ENCODE measurements around the gene PPP1R14C.

Gene PPP1R14C

DNA sequence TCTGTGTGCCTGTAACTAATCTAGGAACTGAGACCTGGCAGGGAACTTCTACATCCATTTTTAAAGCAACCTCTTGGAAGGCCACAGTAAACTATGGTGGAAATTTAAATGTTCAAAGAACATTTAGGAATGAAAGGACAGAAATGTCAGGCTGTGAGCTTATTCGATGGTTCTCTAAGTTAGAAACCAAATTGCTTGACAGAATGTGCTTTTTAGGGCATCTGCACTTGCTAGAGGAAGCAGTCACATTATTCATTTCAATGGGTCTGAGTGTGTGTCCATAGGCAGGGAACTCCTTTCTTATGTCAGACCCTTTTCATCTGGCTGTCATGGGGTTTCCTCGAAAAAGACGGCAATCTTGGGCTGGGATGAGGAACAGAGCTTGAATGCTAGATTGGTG, 84.4 kb downstream of the PPP1R14C start:
- no peak for DNase-seq

DNA sequence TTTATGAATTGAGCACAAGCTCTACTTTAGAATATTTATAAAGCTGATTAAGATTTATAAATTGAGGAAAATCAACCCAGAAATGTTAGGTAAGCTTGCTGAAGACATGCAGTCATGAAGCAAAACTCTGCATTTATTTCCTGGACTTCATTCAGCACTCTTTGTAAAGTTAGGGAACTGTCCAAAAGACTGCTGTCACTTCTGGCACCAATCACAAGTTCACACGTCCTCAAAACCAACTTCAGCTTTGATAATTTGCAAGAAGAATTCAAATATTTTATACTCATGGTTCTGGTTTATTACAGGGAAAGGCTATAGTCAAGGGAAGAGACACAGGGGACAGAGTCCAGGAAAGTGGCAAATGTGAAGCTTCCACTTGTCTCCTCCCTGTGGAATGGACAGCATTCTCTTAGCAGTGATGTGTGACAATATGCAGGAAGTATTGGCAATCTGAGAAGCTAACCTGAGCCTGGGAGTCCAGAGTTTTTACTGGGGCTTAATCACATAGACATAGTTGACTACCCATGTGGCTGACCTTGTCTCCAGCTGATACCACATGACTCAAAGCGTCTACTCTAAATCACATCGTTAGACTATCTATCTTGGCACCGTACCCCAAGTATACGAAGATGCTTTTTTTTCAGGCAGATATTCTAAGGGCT, 85.4 kb downstream of the PPP1R14C start:
- no peak for DNase-seq

- DNase-seq: no peak
Measured at GRCh38 chr6:150229436-150230163, 86.8 kb downstream of the PPP1R14C start.

DNA sequence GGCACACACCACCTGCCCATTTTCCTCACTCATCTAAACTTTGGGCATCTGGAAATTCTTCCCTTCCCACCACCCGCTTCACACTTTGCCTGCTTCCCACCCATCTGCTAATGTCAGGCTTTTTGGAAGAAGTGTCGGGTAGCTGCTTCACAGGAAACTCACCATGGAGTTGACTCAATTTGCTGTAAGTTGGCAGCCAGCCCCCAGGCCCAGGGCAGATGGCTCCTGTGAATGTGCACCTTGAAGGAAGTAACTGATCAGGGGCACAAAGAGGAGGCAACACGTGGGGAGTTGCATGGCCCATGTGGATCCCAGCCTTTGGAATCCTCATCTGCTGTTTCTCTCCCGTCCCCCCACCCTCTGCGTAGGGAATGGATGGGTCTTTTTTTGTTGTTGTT, 87.3 kb downstream of the PPP1R14C start:
- DNase-seq: no peak

- no peak for DNase-seq
Measured at GRCh38 chr6:150230832-150231524, 88.1 kb downstream of the PPP1R14C start.

GRCh38 chr6:150231525-150231850, 88.6 kb downstream of the PPP1R14C start:
- DNase-seq: no peak

DNA sequence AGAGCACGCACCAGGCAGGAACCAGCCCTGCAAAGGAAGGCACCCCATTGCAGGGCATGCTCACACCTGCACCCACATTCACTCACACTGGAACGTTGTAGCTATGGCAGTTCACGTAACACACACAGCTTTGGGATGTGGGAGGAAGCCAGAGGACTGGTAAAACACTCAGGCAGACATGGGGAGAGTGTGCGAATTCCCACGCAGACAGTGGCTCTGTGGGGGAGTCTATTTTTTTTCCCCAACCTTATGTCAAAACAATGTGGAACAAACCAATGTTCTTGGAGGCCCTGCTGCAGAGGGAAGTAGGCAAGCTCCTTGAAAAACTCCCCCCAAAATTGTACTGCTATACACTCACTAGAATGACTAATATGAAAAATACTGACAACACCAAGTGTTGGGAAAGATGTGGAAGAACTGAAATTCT, 91.0 kb downstream of the PPP1R14C start:
- no peak for DNase-seq

DNA sequence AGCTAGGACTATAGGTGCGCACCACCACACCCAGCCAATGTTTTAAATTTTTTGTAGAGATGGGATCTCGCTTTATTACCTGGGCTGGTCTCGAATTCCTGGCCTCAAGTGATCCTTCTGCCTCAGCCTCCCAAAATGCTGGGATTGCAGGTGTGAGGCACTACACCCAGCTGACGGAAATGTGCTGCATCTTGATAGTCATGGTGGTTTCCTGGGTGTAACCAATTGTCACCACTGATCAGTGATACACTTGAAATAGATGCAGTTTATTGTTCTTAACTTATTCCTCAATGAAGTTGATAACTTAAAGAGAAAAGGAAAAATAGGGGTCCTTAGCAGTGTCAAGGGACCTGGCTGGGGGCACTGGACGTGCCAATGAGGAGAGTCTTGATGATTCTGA, 92.4 kb downstream of the PPP1R14C start:
- no peak for DNase-seq

DNA sequence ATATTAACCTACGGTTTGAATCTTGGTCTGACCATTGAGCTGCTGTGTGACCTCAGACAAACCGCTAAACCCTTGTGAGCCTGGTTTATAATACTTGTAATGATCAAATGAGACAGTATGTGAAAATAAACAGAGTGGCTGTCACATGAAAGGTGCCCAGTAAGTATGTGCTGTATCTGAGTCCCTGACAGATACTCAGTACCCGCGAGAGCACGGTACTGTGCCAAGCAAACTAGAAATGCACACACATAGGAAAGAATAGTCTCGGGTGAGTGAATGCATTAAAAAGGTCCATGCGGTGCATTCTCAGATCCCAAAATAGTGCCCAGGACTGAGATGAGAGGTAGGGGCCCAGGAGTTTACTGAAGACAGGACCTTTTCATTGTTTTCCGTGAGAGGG, 93.3 kb downstream of the PPP1R14C start:
- DNase-seq: no peak

GRCh38 chr6:150236544-150236943, 93.7 kb downstream of the PPP1R14C start:
- DNase-seq: no peak

DNA sequence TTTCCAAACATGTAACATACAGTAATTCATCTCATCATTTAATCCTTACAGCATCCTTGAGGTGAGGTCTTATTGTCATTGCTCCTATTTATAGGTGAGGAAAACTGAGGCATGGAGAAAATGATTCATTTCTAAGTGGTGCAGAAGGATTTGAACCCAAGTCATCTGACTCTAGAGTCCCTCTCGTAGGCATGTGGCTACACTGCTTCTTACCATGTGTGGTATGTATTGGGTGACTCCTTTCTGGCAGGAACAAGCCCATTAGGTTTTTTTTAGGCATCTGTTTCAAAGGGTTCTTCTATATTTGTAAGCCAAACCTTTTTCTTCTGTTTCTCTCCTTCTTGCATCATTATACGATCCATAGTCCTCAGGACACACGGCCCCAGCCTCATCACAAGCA, 94.8 kb downstream of the PPP1R14C start:
- DNase-seq: no peak

DNA sequence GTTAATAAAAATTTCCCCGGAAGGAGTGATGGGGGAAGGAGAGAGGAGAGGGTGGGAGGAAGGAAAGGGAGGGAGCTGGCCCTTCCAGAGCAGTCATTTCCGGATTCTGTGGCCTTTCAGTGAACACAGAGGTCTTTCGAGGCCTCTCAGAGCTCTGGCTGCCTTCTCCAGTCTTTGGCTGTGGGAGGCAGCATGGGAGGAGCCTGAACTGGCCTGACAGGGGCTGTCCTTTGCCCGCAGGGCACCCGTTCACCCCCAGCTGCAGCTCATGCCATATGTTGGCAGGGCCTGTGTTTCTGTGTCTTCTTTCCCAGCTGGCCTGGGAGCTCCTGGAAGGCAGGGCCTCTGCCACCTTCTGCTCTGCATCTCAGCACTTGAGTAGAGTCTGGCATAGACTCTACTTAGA, 95.5 kb downstream of the PPP1R14C start:
- DNase-seq: no peak

DNA sequence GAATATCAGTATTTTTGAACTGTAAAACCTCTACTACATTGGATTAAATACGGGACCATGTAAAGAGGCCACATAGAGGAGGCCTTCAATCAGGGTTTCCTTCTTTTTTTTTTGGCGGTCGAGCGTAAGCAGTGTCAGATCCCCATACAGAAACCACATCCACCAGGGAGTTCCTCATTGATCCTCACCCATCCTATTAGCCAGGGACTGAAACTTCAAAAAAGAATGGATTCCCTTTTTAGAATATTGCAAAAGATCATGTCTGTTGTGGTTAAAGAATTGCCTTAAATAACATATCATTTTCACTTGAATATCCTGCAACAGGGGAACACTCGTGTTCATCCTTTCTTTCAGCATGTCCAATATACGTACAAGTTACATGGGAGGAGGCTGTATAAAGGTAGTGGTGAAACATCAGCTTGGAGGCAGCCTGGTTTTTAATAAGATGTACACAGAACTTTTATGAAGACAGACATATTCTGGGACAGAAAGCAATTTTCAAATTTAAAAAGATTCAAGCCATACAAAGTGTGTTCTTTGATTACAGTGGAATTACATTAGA, 96.1 kb downstream of the PPP1R14C start:
- DNase-seq: no peak

- DNase-seq: peak; percentile 54 to 70
Measured at GRCh38 chr6:150241756-150242155, 98.9 kb downstream of the PPP1R14C start.

DNA sequence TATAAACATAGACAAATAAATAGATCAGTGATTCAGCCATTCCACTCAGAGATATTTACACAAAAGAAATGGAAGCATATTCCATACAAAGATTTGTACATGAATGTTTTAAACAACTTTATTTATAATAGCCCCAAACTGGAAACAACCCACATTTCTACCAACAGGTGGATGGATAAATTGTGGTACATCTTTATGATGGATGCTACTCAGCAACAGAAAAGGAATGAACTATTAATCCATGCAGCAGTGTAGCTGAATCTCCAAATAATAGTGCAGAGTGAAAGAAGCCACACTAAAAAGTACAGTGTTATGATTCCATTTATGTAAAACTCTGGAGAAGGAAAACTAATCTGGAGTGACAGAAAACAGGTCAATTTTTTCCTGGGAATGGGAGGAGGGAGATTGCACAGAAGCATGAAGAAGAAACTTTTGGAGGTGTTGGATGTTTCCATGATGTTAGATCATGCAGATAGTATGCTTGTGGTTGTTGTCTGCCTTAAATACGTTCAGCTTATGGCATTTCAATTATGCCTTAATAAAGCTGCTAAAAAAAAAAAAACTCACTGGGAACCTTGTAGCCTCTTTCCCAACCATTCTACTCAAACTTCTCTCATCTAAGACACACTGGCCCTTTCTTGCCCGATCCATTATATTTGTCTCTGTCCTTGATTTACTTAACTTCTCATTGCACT, 100.9 kb downstream of the PPP1R14C start:
- no peak for DNase-seq

DNA sequence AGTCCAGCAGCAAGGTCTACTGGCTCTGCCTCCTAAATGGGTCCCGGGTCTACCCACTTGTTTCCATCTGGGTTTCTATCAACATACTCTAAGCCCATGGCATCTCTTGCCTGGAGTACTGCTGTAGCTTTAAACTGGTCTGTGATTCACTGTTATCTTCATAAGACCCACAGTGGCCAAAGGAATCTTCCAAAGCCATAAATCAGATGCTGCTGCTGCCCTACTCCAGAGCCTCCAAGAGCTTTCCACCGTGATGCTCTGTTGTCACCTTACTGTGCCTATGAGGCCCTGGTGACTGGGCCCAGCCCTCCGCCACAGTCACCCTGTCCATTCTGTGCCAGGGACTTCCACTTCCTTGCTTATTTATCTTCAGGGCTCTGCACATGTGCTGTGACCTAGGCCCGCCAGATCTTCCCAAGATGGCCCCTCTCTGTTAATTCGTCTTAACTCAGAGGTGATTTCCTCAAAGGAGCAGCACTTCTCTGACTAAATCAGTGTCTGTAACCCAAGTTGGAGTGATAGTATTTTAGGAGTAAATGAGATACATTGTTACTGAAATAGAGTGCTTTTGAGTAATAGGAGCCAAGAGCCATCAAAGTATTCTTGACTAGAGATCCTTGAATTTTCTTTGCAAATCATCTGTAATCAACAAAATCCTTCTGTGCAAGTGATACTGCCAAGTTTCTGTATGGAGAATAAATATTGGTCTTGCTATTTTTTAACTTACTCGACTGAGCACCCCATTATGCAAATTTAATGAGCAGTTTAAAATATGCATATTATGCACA, 102.5 kb downstream of the PPP1R14C start:
- no peak for DNase-seq

DNA sequence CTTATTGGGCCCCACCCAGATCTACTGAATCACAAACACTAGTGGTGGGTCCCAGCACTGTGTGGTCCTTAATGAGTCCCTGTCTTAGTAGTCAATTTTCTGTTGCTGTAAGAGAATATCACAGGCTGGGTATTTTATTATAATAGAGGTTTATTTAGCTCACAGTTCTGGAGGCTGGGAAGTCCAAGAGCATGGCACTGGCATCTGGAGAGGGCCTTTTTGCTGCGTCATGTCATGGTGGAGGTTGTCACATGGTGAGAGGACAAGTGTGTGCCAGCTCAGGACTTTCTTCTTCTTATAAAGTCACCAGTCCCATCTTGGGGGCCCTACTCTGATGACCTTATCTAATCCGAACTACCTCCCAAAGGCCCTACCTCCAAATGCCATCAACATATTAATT, 105.0 kb downstream of the PPP1R14C start:
- DNase-seq: no peak

DNA sequence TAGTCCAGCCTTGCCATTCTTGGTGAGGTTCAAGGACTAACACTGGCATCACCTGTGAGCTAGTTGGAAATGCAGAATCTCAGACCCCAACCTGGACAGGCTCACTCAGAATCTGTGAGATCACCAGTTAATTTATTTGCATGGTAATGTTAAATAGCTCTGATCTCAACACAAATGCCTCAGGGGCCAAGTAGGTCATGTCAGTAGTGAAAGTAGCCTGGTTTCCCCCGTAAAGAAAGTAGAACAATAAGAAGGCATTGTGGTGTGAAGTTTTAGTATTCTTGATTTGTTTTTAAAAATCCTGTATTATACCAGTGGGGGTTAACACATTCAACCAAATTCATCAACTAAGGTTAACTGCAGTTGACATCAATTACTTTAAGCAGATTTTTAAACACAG, 105.5 kb downstream of the PPP1R14C start:
- no peak for DNase-seq

DNA sequence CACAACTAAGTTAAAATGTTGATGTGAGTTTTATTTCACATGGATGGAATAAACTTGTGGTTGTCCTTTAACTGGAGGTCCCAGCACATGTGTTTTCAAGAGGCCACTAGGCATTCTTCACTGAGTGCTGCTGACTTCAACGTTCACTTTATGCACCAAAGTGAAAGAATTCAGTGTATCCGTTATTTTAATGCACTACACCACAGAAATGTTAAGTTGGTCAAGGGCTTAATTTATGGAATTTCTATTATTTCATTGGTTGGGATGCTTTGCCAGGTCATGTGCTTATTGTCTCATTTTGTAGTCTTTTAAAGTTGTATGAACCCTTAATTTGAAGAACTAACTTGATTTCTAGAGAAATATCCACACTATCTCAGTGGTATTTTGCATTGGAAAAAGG, 106.4 kb downstream of the PPP1R14C start:
- DNase-seq: no peak

- no peak for DNase-seq
Measured at GRCh38 chr6:150250826-150251225, 108.0 kb downstream of the PPP1R14C start.

DNA sequence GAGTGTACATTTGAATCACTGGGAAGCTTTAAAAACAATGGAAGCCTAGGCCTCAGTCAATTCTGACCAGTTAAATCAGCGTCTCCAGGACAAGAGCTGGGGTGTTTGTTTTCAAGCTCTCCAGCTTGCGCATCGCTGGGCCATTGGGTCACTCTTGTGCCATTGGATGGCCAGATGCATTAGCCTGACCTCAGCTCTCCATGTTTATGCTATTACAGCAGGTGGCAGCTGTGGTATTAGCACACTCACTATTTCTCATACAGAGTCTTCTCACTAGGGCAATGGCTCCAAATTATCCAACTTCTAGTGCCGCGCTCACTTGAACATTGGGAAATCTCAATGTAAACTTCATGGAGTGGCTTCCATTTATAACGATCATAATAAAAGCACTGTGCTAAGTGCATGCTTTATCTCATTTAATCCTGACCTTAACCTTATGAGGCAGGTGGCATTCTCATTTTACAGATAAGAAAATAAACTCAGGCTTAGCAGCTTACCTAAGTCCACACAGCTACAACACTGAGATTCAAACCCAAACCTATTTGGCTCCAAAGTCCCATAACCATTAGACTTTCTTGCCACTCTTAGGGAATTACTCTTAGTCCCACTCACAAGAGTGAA, 108.8 kb downstream of the PPP1R14C start:
- DNase-seq: no peak
